Measurements from ENCODE around the gene AGPAT3. TPM values are rescaled to one million over a fixed set of nuclear protein-coding genes. Genes with fewer than 3 reads are reported as not detected.
"Not testable (repeated sequence)": the region's sequence is repeated elsewhere in the genome, so short reads cannot be mapped to it uniquely, and the experiment has no call there.

Gene AGPAT3
- total RNA-seq, 1 donor from 2014 or later, result 57.7 TPM

GRCh38 chr21:43894206-43894577, 29.2 kb downstream of the AGPAT3 start:
- intact Hi-C loops (cut with micrococcal nuclease), result loop anchor here (2.0 kb wide), 1 partner anchor 45 kb away; no protein-coding TSS in a partner anchor
- H3K27me3 Mint-ChIP-seq, result no peaks in the 10 kb centered on the region
- H3K27ac Mint-ChIP-seq, result peak overlapping the region; percentile 13
- no peaks in the 10 kb centered on the region for H3K9me3 Mint-ChIP-seq
- DNase-seq (no peak), ATAC-seq (ENCODE audit: low read depth) (no peak)
- peak overlapping the region; percentile 77 for H3K4me3 Mint-ChIP-seq
- peaks cover 26% of the 10 kb centered on the region for H3K4me1 Mint-ChIP-seq
- ChIA-PET POLR2A (interaction anchor here (0.7 kb wide), 4 partner anchors 22 to 1834 kb away, joined by 3 to 5 read pairs (median 4); no protein-coding TSS in a partner anchor), CTCF (interaction anchor here (1.4 kb wide), 1 partner anchor 83 kb away, joined by 3 read pairs; no protein-coding TSS in a partner anchor)
- peaks cover 18% of the 10 kb centered on the region for H3K36me3 Mint-ChIP-seq (ENCODE audit: low read depth)
- TF ChIP-seq, protein P1, sequence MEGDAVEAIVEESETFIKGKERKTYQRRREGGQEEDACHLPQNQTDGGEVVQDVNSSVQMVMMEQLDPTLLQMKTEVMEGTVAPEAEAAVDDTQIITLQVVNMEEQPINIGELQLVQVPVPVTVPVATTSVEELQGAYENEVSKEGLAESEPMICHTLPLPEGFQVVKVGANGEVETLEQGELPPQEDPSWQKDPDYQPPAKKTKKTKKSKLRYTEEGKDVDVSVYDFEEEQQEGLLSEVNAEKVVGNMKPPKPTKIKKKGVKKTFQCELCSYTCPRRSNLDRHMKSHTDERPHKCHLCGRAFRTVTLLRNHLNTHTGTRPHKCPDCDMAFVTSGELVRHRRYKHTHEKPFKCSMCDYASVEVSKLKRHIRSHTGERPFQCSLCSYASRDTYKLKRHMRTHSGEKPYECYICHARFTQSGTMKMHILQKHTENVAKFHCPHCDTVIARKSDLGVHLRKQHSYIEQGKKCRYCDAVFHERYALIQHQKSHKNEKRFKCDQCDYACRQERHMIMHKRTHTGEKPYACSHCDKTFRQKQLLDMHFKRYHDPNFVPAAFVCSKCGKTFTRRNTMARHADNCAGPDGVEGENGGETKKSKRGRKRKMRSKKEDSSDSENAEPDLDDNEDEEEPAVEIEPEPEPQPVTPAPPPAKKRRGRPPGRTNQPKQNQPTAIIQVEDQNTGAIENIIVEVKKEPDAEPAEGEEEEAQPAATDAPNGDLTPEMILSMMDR (IDR thresholded peaks at IDR 0.05), result no peak

DNA sequence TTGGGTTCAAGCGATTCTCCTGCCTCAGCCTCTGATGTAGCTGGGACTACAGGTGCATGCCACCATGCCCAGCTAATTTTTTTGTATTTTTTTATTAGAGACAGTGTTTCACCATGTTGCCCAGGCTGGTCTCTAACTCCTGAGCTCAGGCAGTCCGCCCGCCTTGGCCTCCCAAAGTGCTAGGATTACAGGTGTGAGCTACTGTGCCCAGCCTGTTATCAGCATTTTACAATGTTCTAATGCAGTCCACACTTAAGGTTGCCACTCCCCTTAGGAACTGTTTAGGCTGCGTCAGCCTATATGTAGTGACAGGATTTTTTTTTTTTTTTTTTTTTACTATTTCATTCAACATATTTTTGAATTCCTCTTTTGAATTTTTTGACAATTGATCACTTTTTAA, 30.2 kb downstream of the AGPAT3 start:
- ATAC-seq (ENCODE audit: low read depth) (no peak), DNase-seq (no peak)
- H3K27ac Mint-ChIP-seq, result no peak overlapping the region
- ChIA-PET POLR2A (no interaction called here), CTCF (no interaction called here)
- peaks cover 24% of the 10 kb centered on the region for H3K4me1 Mint-ChIP-seq
- H3K27me3 Mint-ChIP-seq, result no peaks in the 10 kb centered on the region
- no peak overlapping the region for H3K4me3 Mint-ChIP-seq
- intact Hi-C loops (cut with micrococcal nuclease), result loop anchor here (2.0 kb wide), 1 partner anchor 44 kb away; no protein-coding TSS in a partner anchor
- TF ChIP-seq, protein P1 (IDR thresholded peaks at IDR 0.05), result no peak
- H3K36me3 Mint-ChIP-seq (ENCODE audit: low read depth), result peaks cover 21% of the 10 kb centered on the region
- no peaks in the 10 kb centered on the region for H3K9me3 Mint-ChIP-seq

GRCh38 chr21:43896696-43897299, 31.8 kb downstream of the AGPAT3 start:
- intact Hi-C loops (cut with micrococcal nuclease); ATAC-seq (ENCODE audit: low read depth); CTCF ChIA-PET; DNase-seq; H3K9me3 Mint-ChIP-seq; H3K4me3 Mint-ChIP-seq; H3K27ac Mint-ChIP-seq; POLR2A ChIA-PET; H3K27me3 Mint-ChIP-seq: not testable (repeated sequence)
- H3K4me1 Mint-ChIP-seq, result peaks cover 24% of the 10 kb centered on the region
- H3K36me3 Mint-ChIP-seq (ENCODE audit: low read depth), result peaks cover 25% of the 10 kb centered on the region

DNA sequence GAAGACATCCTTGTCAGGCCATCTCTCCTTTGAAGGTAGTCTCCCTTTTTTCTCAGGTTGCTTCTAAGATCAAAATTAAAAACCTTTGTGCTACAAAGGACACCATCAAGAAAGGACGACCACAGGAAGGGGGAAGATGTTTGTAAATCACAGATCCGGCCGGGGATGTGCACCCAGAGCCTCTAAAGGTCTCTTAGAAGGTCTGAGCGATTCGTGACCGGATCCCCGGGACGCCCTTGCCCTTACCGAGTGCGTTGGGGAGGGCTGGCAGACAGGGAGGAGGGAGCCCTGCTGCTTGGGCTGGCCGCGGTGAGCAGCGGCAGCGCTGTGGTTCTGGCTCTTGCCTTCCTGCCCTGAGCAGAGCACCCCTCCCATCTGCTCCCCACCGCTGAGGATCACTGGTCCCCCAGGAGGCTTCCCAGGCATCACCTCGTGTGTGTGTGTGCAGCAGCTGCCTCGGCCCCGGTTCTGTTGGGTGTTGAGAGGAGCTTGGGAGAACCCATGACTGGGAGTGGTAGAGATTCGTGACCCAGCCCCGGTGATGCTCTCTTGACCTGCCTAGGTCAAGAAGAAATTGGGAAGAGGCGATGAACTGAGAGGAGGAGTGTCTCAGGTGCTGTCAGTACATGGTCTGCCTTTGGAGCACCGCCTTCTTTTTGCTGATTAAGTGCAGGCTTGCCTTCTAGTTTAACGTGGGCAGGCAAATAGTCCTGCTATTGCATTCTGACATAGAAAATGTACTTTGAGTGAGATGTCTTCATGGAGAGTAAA, 34.5 kb downstream of the AGPAT3 start:
- Mint-ChIP-seq H3K9me3 (no peaks in the 10 kb centered on the region), H3K4me1 (peaks cover 5% of the 10 kb centered on the region), H3K27me3 (no peaks in the 10 kb centered on the region), H3K27ac (no peak overlapping the region), H3K36me3 (ENCODE audit: low read depth) (peaks cover 25% of the 10 kb centered on the region), H3K4me3 (no peak overlapping the region)
- ChIA-PET POLR2A (no interaction called here), CTCF (no interaction called here)
- TF ChIP-seq, protein P1 (IDR thresholded peaks at IDR 0.05), result no peak
- DNase-seq, result no peak
- ATAC-seq (ENCODE audit: low read depth), result no peak
- intact Hi-C loops (cut with micrococcal nuclease), result no loop called here

- Mint-ChIP-seq H3K4me1 (peaks cover 2% of the 10 kb centered on the region), H3K4me3 (no peak overlapping the region), H3K27ac (no peak overlapping the region), H3K9me3 (no peaks in the 10 kb centered on the region), H3K36me3 (ENCODE audit: low read depth) (peaks cover 29% of the 10 kb centered on the region), H3K27me3 (no peaks in the 10 kb centered on the region)
- CTCF ChIA-PET, result no interaction called here
- intact Hi-C loops (cut with micrococcal nuclease), result no loop called here
- no peak for ATAC-seq (ENCODE audit: low read depth)
- POLR2A ChIA-PET, result no interaction called here
- TF ChIP-seq, protein P1 (IDR thresholded peaks at IDR 0.05), result no peak
- DNase-seq, result no peak
Observed at GRCh38 chr21:43900078-43900385, 35.0 kb downstream of the AGPAT3 start.

All from activated B cell treated with CpG ODN at 0.5 μM for 24 hours (primary cell).